ENCODE results near the gene CCDC88C.

CCDC88C gene

DNA sequence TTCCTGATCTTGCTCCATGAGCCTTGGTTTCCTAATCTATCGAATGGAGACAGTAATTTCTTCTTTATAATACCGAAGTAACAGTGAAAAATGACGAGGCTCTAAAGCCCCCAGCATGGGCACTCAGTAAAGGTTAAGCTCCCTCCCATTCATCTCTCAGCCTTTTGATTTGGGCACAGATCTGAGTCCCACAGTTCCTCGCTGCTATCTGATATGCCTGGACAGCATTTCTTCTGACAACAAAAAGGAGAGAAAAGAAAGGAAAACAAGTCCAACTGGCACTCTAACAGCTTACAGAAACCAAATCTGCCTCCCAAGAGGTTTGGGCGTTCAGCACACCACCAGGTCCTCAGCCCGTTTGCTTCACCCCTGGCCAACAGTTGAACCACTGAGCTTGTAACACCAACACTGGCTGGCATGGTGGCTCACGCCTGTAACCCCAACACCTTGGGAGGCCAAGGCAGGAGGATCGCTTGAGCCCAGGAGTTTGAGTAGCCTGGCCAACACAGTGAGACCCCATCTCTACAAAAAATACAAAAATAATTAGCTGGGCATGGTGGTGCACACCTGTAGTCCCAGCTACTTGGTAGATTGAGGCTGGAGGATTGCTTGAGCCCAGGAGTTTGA lies 19.5 kb downstream of the CCDC88C start:
- DNase-seq, result no peak

DNA sequence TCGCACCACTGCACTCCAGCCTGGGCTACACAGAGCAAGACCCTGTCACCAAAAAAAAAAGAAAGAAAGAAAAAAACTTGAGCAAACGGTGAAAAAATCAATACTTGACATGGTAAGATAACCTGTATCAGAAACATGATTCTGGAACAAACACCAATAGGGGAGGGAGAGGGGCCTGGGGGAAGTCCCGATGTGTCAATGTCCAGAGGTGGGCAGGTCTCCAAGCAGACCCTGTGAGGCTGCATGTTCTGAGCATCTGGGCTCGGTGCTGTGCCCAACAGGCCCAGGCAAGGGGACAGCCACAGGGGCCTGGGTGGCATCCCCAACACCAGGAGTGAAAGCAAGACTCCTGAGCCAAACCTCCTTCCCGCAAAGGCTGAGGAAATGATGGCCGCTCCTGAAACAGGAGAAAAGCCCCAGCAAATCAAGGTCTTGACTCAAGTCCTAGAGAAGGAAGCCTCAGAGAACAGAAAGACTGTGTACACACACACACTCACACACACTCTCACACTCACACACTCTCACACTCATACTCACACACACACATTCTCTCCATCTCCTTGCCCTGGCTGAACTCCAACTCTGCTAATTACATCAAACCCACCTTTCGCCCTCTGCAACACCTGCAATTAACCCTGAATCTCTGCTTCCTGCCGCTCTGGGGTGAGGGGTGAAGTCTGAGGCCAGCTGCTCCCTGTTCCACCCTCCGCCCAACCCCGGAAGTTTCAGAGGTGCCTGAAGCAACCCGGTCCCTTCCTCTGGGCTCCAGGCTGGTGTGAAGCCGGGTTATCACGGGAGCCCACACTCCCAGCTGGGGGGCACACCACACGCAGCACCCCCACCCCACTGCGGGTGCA lies 20.4 kb downstream of the CCDC88C start:
- no peak for DNase-seq

DNA sequence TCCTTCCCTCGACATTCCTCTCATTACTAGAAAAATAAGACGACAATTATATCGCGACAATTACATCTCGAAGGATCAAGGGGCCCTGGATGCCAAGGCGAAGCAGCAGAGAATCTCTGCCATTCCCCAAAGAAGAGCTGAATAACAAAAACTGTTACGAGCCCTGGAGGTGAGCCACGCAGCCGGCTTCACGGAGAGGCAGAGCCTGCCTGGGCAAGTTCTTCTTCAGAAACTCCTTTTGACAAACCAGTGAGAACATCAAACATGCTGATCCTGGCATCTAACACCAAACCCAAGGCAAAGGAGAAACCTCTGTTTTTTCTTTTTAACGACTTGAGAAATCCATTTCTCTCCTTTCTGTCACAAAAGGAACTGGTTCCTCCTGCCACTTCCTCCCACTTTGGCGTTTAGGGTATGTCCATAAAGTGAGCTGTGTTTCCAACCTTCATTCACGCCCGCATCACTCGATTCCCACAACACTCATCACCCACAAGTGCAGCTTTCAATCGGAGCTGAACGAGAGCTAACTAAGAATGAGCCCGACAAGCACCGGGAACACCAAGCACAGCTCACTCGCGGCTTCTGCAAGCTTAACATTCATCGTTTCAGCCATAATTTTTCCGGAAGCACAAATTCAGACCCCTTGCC lies 21.5 kb downstream of the CCDC88C start:
- DNase-seq, result no peak

DNA sequence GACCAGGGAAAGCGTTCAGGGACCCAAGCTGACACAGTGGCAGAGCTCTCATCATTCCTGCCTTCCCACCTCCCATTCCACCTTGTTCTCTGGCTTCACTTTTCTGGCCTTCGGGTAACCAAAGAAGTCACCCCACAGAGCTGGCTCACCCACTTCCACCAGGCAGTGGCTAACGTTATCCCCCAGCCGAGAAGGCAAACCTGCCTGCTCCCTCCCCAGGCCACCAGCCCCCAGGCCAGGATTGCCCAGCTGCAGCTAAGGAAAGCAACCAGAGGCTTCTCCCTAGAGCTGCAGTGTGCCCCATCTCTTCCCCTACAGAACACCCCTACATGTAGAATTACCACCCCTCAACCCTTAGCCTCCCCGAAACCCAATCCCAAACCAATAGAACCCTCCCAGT lies 22.2 kb downstream of the CCDC88C start:
- no peak for DNase-seq

DNA sequence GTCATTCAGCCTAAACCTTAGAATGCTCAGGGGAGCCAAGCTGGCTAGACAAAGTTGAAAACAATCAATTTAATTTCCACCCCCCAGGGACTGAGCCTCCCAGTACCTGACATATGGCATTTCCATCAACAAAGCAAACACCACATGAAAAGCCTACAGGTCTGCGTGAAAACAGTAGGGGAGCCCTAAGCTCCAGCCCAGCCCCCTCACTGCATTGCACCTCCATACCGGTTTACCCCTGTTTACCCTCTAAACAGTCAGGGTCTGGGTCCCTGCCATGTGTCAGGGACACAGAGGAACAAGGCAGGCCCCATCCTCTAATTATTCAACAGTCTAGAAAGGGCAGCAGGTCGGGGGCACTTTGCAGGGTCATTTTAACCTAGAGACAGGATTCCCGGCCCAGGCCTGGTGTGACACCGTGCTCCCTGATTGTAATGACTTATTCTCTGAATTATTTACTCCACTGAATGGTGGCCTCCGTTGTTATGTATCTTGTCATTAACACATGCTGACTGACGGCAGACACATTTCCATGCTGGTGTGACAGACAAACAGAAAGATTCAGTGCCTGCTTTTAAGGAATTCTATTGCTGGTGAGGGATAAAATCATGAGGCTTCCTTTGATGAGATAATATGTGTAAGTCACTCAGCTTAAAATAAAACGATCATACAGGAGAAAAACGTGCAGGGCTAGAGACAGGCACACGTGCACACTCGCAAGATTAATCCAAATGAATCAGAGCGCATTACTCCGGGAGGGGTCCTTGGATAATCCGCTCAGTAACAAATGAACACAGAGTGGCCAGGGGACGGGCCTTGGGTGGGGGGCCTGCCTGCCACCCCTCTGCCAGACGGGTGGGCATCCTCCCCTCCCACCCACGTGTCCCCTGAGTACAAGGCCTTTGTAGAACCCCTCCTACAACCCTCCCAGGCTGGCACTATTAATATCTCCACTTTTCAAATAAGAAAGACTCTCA lies 23.2 kb downstream of the CCDC88C start:
- no peak for DNase-seq

DNA sequence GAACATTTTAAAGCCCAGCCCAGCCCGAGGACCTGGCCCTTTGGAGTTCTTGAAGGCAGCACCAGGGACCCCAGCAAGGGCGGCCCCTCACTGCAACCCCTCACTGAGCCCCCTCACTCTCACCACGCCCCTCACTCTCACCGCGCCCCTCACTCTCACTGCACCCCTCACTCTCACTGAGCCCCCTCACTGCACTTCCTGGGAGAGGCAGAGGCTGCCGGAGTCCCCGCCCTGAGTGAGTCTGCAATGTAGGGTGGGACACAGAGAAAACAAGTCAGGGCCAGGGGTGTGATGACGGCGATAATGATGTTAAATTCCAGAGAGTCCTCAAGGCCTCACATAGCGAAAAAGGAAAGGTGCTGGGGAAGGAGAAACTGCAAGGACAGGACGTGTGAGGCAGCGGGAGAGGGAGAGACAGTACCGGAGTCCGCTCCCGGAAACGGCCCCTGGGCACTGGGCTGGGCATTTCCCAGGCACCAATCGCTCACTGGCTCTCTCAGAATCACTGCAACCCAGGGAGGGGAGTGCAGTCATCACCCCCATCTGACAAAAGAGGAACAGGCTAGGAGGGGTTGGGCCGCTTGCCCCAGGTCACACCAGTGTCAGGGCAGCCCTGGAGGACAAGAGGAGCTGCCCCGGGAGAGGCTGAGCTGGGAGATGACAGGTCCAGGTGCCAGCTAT lies 24.9 kb downstream of the CCDC88C start:
- no peak for DNase-seq

DNA sequence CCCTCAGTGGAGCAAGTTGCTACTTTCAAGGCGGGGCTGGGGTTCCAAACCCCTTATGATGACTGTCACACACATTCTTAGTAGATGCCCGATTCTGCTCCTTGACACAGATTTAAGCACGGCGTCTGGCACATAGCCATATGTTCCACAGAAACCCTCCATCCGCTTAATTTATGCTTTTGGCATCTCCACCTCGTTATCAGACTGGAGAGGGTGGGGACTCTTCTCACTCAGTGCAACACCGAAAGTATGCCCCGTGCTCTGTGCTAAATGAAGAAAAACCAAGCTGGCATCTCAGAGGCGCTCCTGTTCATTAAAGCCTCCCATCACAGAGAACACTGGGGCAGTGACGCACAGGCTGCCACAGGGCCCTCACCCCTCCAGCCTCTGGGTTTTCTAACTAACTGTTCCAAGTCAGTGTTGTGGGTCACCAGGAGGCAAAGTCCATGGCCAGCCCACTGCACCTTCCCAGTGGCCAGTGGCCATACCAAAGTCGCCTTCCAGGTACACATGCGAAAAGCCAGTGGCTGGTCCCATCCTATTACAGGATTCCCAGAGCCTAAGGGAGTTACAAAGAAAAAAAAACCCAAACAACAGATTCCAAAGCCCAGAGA lies 27.3 kb downstream of the CCDC88C start:
- no peak for DNase-seq

DNA sequence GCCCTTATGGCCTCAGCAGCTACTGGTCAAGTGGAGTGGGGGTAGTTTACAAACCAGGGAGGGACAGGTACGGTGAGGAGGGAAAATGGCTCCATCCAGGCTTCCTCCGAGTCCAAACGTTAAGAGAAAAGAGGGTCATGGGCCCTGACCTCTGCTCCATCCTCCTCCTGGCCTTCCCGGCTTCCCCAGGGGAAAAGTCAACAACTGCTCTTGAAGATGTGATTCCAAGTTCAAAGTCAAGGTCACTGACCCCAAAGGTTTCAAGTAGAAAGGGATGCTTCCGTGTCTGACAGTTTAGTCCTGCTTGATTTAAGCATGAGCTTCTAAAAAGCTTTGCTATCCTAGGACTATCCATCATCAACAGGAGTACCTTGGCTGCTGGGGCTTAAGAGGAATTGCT lies 28.5 kb downstream of the CCDC88C start:
- DNase-seq, result no peak

DNA sequence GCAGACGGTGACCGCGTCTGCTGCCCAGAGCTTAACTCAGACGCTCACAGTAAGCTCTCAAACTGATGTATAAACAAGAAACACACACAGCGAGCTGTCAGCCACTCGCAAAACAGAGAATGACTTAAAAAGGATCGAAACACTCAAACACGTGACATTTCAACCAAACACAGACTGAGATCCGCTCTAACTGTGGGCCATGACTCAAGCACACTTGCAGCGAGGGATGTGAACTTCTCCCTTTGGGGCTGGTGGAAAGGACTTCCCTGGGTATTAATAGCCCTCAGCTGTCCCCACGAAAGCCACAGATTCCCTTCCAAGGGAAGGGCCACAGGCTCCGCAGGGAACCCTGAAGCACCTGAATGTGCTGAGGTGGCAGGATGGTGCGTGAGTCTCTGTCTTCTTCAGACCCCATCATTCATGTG lies 29.1 kb downstream of the CCDC88C start:
- DNase-seq, result no peak

DNA sequence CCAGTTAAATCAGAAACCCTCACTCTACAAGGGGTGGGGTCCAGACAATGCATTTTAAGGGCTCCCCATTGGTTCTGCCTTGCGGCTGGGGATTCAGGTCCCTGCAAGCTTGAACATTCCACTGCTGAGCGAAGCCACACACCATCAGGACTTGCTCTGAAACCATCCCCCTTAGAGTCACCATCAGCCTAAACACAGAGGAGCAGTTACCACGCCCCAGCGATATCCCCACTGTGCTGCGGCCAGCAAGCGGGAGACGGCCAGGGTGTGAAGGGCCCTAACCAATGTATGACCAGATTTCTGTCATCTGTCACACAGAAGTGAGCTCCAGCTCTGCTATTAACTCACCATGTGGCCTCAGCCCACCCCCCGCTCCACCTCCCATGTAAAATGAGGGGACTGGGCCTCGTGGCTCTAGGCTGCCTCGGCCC lies 29.7 kb downstream of the CCDC88C start:
- DNase-seq, result no peak

DNA sequence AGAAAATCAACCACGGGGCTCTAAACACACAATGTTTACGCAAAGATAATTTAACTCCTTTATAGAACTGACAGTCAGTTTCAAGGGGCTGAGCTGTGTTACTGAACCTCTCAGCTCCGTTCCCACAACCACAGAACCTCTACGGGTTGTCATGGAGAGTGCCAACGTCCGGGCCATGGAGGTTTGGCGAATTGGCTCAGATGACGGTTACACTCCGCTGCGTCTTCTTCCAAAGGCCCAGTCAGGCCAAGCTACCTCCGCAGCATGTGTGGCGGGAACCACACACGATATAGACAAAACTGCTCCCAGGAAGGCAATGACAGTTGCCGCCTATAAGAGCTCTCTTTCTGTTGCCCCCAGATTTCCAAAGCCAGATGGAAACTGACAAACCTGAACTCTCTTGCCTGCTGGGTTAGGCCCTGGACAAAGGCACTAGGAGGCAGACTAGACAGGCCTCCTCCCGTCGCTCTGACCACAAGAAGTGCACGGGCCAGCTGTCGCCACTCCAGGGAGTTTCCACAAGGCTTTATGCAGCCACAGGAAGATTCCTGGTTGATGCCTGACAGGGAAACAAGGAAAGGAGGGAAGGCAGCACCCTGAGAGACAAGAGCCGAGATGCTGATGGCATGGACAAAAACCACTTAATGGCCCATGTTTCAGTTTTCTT lies 30.3 kb downstream of the CCDC88C start:
- no peak for DNase-seq

DNA sequence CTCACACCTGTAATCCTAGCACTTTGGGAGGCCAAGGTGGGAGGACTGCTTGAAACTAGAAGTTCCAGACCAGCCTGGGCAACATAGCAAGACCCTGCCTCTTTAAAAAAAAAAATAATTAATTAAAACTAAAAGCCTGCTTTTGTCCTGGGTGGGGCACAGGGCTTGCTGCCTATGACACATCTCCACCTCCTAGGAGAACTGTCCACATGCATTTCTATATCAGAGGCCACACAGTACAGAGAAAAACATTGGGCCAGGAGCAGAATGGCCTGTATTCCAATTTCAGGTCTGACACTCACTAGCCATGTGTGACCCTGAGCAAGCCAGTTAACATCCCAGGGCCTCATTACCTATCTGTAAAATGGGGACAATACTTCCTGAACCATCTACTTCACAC lies 31.9 kb downstream of the CCDC88C start:
- DNase-seq, result no peak

DNA sequence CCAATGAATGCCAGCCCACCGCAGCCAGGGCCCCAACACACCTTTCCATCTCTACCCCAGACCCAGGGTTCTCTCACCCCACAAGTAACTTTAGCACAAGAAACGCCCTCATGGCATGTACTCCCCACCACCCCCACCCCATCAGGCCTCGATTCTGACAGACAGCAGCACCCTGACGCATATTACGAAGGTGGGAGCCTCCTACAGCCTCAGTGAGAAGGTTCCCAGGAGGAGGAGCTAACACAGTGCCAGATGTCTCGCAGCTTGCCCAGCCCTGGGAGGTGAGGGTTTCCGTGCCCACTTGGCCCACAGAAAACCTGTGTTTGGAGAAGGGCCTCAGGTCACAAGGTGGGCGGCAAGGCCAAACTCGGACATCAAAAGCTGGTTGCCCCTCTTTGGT lies 32.4 kb downstream of the CCDC88C start:
- DNase-seq, result no peak

DNA sequence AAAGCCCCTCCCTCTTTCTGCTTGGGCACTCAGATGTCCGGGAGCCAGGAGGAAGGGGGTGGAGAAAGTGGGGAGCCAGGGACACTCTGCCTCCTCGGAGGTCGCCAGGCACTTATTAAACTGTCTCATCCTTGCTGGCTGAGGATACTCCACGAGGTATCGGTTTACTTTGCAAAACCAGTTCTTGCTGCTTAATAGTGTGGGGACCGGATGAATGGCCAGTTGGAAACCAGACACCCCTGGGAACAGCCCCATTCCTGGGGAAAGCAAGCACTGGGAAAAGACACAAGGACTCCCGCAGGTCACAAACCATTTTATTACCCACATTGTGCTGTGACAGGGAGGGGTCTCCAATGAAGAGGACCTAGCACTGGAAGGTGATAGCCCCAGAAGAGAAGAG lies 34.2 kb downstream of the CCDC88C start:
- no peak for DNase-seq

DNA sequence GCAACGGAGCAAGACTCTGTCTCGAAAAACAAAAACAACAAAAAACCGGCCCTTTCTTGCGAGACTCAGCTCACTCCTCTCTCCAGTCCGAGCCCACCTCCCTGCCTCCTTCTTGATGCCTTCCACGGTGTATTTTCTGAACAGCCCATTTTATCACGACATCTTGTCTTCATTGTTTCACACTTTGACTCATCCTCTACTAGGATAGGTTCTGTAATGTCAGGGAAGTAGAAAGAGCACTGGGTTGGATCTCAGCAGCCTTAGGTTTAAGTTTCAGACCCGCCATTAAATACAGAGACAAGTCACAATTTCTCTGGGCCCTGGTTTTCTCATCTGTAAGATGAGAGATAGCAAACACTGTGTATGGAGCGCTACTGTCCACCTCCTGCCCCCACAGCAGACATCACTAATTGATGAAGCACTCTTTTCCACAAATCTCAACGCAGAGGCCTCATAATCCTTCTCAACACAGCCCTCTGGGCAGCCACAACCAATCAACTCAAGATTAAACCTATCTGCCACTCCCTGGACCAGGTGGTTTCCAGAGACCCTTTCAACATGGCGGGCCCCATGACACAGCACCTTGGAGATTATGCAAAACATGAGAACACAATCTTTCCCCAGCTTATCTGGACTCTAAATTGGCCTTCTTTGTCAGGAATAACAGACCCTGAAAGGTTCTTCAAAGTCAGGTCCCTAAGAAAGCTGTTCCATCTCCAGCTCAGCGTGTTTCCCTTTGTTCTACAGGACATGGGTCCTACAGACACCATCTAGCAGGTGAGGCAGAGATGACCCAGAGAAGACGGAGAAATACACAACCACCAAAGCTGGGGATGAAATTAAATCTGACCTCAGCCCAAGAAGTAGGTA lies 35.6 kb downstream of the CCDC88C start:
- no peak for DNase-seq

DNA sequence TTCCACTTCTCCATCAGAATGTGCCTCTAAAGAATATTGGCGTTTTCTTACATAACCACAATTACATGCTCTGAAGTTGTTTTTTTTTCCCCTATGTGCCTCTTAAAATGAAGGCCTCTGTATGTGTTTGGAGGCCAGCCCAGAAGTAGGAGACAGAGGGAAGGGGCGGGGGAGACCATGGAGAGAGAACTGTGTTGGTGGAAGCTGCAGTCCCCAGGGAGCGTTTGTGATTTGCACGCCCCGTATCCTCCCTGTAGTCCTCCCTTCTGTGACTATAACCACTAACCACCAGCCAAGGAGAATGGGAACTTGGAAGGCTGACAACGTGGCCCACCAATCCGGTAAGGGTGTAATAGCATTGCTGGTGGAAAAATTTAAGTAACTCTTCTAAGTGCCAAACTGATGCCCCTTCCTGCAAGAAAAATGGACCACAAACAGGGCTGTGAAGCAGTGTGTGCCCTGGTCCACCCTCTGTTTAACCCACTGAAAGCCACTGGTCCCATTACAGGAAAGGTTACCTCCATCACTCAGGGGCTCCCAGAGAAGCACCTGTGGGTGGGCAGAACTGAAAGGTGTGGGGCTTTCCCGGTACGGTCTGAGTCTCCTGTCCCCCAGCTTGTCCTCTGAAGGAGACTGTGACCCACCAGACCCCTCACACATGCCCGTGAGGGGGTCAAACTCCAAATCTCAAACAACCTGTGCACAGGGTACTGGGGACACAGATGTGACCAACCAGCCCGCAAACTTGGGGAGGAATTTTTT lies 36.8 kb downstream of the CCDC88C start:
- no peak for DNase-seq

DNA sequence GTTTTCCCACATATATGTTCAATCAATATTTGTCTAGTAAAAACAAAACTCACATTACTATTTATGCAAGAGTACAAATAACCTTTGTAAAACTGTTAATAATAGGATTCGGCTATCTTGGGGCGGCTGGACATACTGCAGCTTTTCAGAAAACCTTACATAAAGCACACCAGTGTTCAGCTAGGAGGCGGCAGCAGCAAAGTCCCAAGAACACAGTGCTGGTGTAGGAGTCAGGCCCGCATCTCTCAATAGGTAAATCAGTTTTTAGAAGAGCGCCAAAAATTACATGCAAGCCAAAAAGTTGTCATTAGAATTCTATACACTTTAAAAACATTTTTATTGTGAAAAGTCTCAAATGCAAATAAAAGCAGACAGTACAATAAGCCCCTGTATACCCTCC lies 37.5 kb downstream of the CCDC88C start:
- DNase-seq, result no peak

DNA sequence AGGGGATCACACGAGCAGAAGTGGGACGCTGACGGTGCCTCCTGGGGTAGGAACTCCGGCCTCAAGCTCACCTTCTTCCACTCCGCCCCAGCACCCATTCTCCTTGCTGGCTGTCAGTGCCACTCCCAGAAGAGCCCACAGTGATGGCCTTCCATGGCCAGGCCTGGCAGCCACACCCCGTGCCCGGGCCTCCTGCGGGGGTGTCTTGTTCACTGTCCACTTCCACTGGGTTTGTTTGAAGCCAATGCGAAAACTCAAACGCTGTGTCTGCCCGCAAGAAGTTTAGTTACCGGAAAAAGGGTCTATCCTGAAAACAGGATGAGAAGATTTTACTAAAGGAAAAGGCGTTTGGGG lies 38.1 kb downstream of the CCDC88C start:
- no peak for DNase-seq

DNA sequence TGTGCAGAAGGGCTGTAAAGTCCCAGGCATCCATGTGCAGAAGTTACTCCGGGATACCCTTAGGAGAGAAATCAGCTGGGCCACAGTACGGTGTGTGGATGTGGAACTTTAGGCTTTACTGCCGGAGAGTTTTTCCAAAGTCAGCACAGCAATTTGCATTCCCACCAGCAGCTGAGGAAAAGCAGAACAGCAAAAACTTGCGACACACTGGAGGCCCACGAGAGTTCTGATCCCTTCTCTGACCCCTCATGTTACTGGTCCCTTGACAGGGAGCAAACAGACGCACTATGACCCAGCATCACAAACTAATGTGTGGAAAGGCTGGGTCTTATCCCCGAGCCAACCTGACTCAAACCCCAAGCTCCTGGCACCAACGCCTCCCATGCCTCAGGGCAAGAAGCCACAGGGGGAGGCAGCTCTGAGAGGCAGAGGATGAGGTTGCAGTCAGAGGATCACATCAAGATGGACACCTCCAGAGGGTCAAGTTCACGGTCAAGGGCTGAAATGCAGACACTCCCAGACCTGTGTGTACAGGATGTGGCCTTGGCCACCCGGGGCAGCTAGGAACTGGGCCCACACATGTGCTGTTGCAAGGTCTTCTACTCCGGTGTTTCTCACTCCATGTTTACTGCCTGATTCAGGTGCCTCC lies 38.6 kb downstream of the CCDC88C start:
- peak; percentile 7 for DNase-seq

All from T1000 (cell line).